OCI-LY7 (cell line): ENCODE results near the gene SEC31B. TPM values are rescaled to one million over a fixed set of nuclear protein-coding genes. Genes with fewer than 3 reads are reported as not detected.

Experiments used
- BruUV-seq: library from RNA; stranded (reverse); fragments of 400-500 nt; replicated peaks from 2 replicates; lab custom pipeline; 2021; lab: Mats Ljungman, UMichigan
- CTCF ChIA-PET: fragments of 300-600 bp; sonication (Branson Sonifier 250); formaldehyde crosslinking; loops from one replicate; lab custom pipeline; 2022; ENCODE audit warnings: antibody characterized with exemption; ENCODE audit not compliant: unreplicated experiment; lab: Charles Lee
- POLR2A ChIA-PET: fragments of 300-600 bp; sonication (Branson Sonifier 250); formaldehyde crosslinking; loops from one replicate; lab custom pipeline; 2022; ENCODE audit warnings: antibody characterized with exemption; lab: Charles Lee
- DNase-seq: peaks from one replicate; pipeline ENCODE4 v3.0.0-alpha.2; 2015; ENCODE audit warnings: low spot score
- H2AFZ ChIP-seq: fragments of 200-600 bp; sonication (generic), shearing (Covaris generic); 2 replicates; pipeline ENCODE4 v1.6.1; 2014; ENCODE audit warnings: mild to moderate bottlenecking, antibody characterized with exemption, low read length, moderate library complexity
- H3K27ac ChIP-seq: fragments of 200-600 bp; sonication (generic); 2 replicates; pipeline ENCODE4 v1.5.1; 2014; ENCODE audit warnings: mixed run types, low read depth, mild to moderate bottlenecking, moderate library complexity, low read length, inconsistent platforms; ENCODE audit not compliant: poor library complexity, severe bottlenecking
- H3K36me3 ChIP-seq: fragments of 200-600 bp; sonication (generic); 2 replicates; pipeline ENCODE4 v1.6.1; 2014; ENCODE audit warnings: mild to moderate bottlenecking, antibody characterized with exemption, low read length, moderate library complexity, mixed read lengths; ENCODE audit not compliant: insufficient read depth
- H3K4me1 ChIP-seq: fragments of 200-600 bp; sonication (generic); 2 replicates; pipeline ENCODE4 v1.5.1; 2014; ENCODE audit warnings: mild to moderate bottlenecking, low read length; ENCODE audit not compliant: insufficient read depth, poor library complexity, severe bottlenecking
- H3K4me2 ChIP-seq: fragments of 200-600 bp; sonication (generic); 2 replicates; pipeline ENCODE4 v1.6.1; 2014; ENCODE audit warnings: mild to moderate bottlenecking, low read length
- H3K4me3 ChIP-seq: fragments of 200-600 bp; sonication (generic); 2 replicates; pipeline ENCODE4 v1.5.1; 2014; ENCODE audit warnings: mild to moderate bottlenecking, low read depth, low read length; ENCODE audit not compliant: poor library complexity, severe bottlenecking
- H3K79me2 ChIP-seq: fragments of 200-600 bp; sonication (generic); 2 replicates; pipeline ENCODE4 v1.6.1; 2016; ENCODE audit warnings: low read depth, mild to moderate bottlenecking, low read length, moderate library complexity, mixed read lengths; ENCODE audit not compliant: insufficient read depth
- H3K9me2 ChIP-seq: fragments of 200-600 bp; sonication (generic); 2 replicates; pipeline ENCODE4 v1.6.1; 2016; ENCODE audit warnings: mild to moderate bottlenecking, low read length, mixed read lengths; ENCODE audit not compliant: insufficient read depth
- H3K9me3 ChIP-seq: fragments of 200-600 bp; sonication (generic); 2 replicates; pipeline ENCODE4 v1.6.1; 2014; ENCODE audit warnings: mild to moderate bottlenecking, mixed run types, low read length, mixed read lengths
- H4K20me1 ChIP-seq: fragments of 200-600 bp; sonication (generic); 2 replicates; pipeline ENCODE4 v1.6.1; 2014; ENCODE audit warnings: mild to moderate bottlenecking, antibody characterized with exemption, low read length, moderate library complexity, mixed read lengths; ENCODE audit not compliant: insufficient read depth
- EZH2phosphoT487 ChIP-seq: fragments of 200-600 bp; sonication (generic); IDR thresholded peaks from 2 replicates; pipeline ENCODE4 v1.6.1; 2018; ENCODE audit warnings: low read depth, borderline replicate concordance, mild to moderate bottlenecking, mixed run types, antibody characterized with exemption, low read length, moderate library complexity, mixed read lengths
- intact Hi-C: fragments of 100-400 bp; cut with micrococcal nuclease; formaldehyde crosslinking; loops from one replicate; pipeline ENCODE4 v1.10.0; 2022; ENCODE audit not compliant: unreplicated experiment
- total RNA-seq, 2 experiments: library from RNA; depleted of rRNA in 1 of 2; stranded (reverse); fragments of >200 nt in 1 of 2; shearing (Covaris generic) in 1 of 2; gene quantifications; 2 replicates each; pipeline ENCODE4 v1.2.3, GENCODE V29; 2014 to 2022
- TF ChIP-seq, protein P1 (sequence below): fragments of 200-600 bp; sonication (generic); conservative IDR thresholded peaks from 2 replicates; pipeline ENCODE4 v1.5.1; 2014; ENCODE audit warnings: mild to moderate bottlenecking, antibody characterized with exemption, low read length, moderate library complexity, mixed read lengths

SEC31B gene
- total RNA-seq, 2 experiments from 2014 or later = 12.5 to 26.0 TPM

DNA sequence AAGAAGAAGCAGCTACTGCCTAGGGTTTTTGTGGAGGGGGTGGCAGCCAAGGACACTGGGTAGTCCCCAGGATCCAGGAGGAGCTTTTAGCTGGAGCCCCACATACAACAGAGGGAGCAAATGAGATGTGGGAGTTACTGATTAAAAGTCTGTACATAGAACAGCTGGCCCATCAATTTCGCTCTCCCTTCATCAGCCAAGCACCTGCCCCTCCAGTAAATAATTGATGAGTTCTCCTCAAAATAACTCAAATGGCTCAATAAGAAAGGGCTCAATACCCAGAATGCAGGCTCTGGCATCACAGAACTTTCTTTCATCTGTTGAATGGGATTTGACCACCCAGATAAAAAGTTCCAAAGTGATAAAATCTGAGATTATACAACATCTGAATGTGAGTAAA, 72.0 kb downstream of the SEC31B start:
- Histone ChIP-seq H3K9me2 (no peaks in the 10 kb centered on the region), H2AFZ (no peak overlapping the region), H3K79me2 (no peaks in the 10 kb centered on the region), H3K4me2 (no peak overlapping the region), H3K9me3 (no peaks in the 10 kb centered on the region), H3K4me1 (no peaks in the 10 kb centered on the region), H3K36me3 (no peaks in the 10 kb centered on the region), H3K27ac (no peak overlapping the region), H3K4me3 (no peak overlapping the region), H4K20me1 (no peaks in the 10 kb centered on the region; the same call in 1 of the 2 replicates)
- no peak for TF ChIP-seq EZH2phosphoT487
- TF ChIP-seq, protein P1, sequence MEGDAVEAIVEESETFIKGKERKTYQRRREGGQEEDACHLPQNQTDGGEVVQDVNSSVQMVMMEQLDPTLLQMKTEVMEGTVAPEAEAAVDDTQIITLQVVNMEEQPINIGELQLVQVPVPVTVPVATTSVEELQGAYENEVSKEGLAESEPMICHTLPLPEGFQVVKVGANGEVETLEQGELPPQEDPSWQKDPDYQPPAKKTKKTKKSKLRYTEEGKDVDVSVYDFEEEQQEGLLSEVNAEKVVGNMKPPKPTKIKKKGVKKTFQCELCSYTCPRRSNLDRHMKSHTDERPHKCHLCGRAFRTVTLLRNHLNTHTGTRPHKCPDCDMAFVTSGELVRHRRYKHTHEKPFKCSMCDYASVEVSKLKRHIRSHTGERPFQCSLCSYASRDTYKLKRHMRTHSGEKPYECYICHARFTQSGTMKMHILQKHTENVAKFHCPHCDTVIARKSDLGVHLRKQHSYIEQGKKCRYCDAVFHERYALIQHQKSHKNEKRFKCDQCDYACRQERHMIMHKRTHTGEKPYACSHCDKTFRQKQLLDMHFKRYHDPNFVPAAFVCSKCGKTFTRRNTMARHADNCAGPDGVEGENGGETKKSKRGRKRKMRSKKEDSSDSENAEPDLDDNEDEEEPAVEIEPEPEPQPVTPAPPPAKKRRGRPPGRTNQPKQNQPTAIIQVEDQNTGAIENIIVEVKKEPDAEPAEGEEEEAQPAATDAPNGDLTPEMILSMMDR = no peak
- POLR2A ChIA-PET = interaction anchor here (1.1 kb wide), 1 partner anchor 88 kb away, joined by 4 read pairs; the partner anchor contains the start of gene HIF1AN
- no TSS peak for BruUV-seq
- no peak for DNase-seq
- intact Hi-C loops = no loop called here
- CTCF ChIA-PET = no interaction called here

DNA sequence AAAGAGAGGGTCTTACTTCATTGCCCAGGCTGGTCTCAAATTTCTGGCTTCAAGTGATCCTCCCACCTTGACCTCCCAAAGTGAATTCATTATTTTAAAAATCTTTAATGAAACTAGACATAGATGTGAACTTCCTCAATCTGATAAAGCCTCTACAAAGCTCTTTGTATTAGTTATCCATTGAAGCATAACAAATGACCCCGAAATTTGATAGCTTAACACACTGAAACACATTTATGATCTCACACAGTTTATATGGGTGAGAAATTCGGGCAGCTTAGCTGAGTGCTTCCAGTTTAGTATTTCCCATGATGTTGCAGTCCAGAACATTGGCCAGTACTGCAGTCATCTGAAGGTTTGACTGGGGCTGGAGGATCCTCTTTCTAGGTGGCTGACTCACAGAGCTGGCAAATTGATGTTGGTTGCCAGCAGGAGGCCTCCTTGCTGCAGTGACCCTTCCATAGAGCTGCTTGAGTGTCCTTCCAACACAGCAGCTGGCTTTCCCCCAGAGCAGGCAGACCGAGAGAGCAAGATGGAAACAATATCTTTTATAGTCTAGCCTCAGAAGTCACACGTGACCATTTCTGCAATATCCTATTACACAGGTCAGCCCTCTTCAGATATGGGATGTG, 73.4 kb downstream of the SEC31B start:
- H3K4me3 ChIP-seq = no peak overlapping the region
- BruUV-seq = no TSS peak
- no peak overlapping the region for H2AFZ ChIP-seq
- no peaks in the 10 kb centered on the region for H3K36me3 ChIP-seq
- no peaks in the 10 kb centered on the region for H3K9me3 ChIP-seq
- ChIA-PET CTCF (no interaction called here), POLR2A (no interaction called here)
- H3K9me2 ChIP-seq = no peaks in the 10 kb centered on the region
- DNase-seq = no peak
- intact Hi-C loops = no loop called here
- H3K4me2 ChIP-seq = no peak overlapping the region
- H3K4me1 ChIP-seq = no peaks in the 10 kb centered on the region
- no peaks in the 10 kb centered on the region; the same call in 1 of the 2 replicates for H4K20me1 ChIP-seq
- TF ChIP-seq, protein P1 = no peak
- TF ChIP-seq EZH2phosphoT487 = no peak
- no peaks in the 10 kb centered on the region for H3K79me2 ChIP-seq
- no peak overlapping the region for H3K27ac ChIP-seq

DNA sequence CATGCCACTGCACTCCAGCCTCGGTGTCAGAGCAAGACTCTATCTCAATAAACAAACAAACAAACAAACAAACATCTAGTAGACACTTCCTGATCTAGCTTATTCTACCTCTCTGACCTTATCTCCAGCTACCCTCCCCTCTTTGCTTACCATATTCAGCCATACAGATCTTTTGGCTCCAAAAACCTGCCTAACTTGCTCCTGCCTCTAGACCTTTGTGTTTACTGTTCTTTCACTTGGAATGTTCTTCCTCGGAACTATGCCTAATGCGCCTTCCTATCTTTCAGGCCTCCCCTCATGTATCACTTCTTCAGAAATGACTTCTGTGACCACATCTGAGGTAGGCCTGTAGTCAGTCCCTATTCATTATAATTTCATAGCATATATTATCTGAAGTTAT, 77.1 kb downstream of the SEC31B start:
- no peak overlapping the region for H3K27ac ChIP-seq
- no peaks in the 10 kb centered on the region for H4K20me1 ChIP-seq
- no TSS peak for BruUV-seq
- H3K4me1 ChIP-seq = no peaks in the 10 kb centered on the region
- no peak for DNase-seq
- CTCF ChIA-PET = no interaction called here
- H3K79me2 ChIP-seq = no peaks in the 10 kb centered on the region
- intact Hi-C loops = no loop called here
- H3K9me2 ChIP-seq = no peaks in the 10 kb centered on the region
- no peaks in the 10 kb centered on the region for H3K9me3 ChIP-seq
- no peak overlapping the region for H3K4me2 ChIP-seq
- no peaks in the 10 kb centered on the region for H3K36me3 ChIP-seq
- no peak overlapping the region for H2AFZ ChIP-seq
- no peak overlapping the region for H3K4me3 ChIP-seq
- POLR2A ChIA-PET = no interaction called here
- no peak for TF ChIP-seq EZH2phosphoT487
- TF ChIP-seq, protein P1 = no peak
